H1 (cell line): ENCODE measurements around the gene CTSK. TPM values are rescaled to one million over a fixed set of nuclear protein-coding genes. Genes with fewer than 3 reads are reported as not detected.

Source experiments
- BCL11A ChIP-seq, 2 experiments: IDR thresholded peaks; one replicate each; pipeline ENCODE4 v1.6.1; 2011; ENCODE audit warnings: low read depth in 2 of 2, low read length in 2 of 2, mild to moderate bottlenecking in 2 of 2
- EZH2 ChIP-seq: fragments of 200-600 bp; sonication (generic); IDR thresholded peaks from 2 replicates; pipeline ENCODE4 v1.7.1; 2012; ENCODE audit warnings: low read depth, mild to moderate bottlenecking, moderate library complexity, low read length, inconsistent platforms; ENCODE audit not compliant: severe bottlenecking
- POLR2AphosphoS5 ChIP-seq: IDR thresholded peaks from 2 replicates; pipeline ENCODE4 v1.6.1; 2011; ENCODE audit warnings: low read depth, low read length
- polyA plus RNA-seq, 7 experiments: library from polyadenylated mRNA; depleted of rRNA in 3 of 7; stranded (reverse) in 5 of 7; unstranded in 2 of 7; fragments of >200 nt in 5 of 7; fragments of 200-250 nt in 2 of 7; gene quantifications; 1 replicate in 5 of 7; 2 replicates in 1 of 7; 4 replicates in 1 of 7; pipeline versions ENCODE4 v1.2.1 to v1.2.3, GENCODE V29; 2011 to 2013; ENCODE audit warnings: missing spikeins in 2 of 7, mixed read lengths in 2 of 7
- total RNA-seq: library from RNA; stranded (reverse); fragmentation: NEBNext Ultra II Directional; extraction: Animal tissue kit (Norgen Biotek cat#: 25700); gene quantifications from 2 replicates; pipeline ENCODE4 v1.2.1, GENCODE V29; 2021
- TF ChIP-seq, protein P1 (sequence below): IDR thresholded peaks from 2 replicates; pipeline ENCODE4 v1.6.1; 2011; ENCODE audit warnings: low read depth, mild to moderate bottlenecking, low read length; ENCODE audit not compliant: insufficient read depth

The CTSK gene
- total and polyA plus RNA-seq, 2 of the 8 experiments (the other 6 are each of a cell fraction or from before 2014, with no cell fraction given) = 2.7 to 4.2 TPM

DNA sequence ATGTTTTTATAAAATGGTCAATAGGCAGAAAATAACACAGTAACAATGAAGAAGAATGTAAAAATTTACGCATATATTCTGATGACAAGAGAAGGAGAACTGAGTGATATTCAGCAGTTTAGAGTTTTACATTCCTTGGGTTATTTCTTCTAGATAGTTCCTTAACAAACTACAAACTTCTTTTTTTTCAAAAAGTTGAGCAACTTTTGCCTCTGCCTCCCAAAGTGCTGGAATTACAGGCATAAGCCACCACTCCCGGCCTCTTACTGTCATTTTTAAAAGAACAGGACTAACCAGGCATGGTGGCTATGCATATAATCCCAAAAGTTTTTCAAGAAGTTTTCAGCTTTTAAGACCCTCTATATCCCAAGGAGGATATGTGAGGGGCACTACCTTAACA lies 35.4 kb upstream of the CTSK start (continued):
- TF ChIP-seq, protein P1, sequence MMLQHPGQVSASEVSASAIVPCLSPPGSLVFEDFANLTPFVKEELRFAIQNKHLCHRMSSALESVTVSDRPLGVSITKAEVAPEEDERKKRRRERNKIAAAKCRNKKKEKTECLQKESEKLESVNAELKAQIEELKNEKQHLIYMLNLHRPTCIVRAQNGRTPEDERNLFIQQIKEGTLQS = no peak
- TF ChIP-seq EZH2 = no peak
- no peak for TF ChIP-seq BCL11A (IDR thresholded peaks at IDR 0.05; ENCODE audit: low read depth in 2 of 2, low read length in 2 of 2)
- TF ChIP-seq POLR2AphosphoS5 = no peak
